WERI-Rb-1 (cell line): Measurements from ENCODE around the gene CTDSPL2.
"Not testable (repeated sequence)": the region's sequence is repeated elsewhere in the genome, so short reads cannot be mapped to it uniquely, and the experiment has no call there.

ENCODE experiments used
- DNase-seq: peaks from one replicate; pipeline ENCODE4 v3.0.0-alpha.2; 2020
- H3K27ac ChIP-seq: fragments of 250-450 bp; sonication (Bioruptor Pico); 2 replicates; pipeline ENCODE4 v1.5.1; 2020; ENCODE audit warnings: mild to moderate bottlenecking, moderate library complexity
- H3K27me3 ChIP-seq: fragments of 250-450 bp; sonication (Bioruptor Pico); 2 replicates; pipeline ENCODE4 v1.5.1; 2021; ENCODE audit warnings: mild to moderate bottlenecking, low read depth, moderate library complexity; ENCODE audit not compliant: insufficient read depth, severe bottlenecking
- H3K36me3 ChIP-seq: fragments of 250-450 bp; sonication (Bioruptor Pico); 2 replicates; pipeline ENCODE4 v1.5.1; 2020; ENCODE audit warnings: mild to moderate bottlenecking, moderate library complexity
- H3K4me3 ChIP-seq: 2 replicates; pipeline ENCODE4 v1.5.1; 2011; ENCODE audit warnings: low read depth, mild to moderate bottlenecking, control low read depth, low read length
- H3K9me3 ChIP-seq: fragments of 250-450 bp; sonication (Bioruptor Pico); 2 replicates; pipeline ENCODE4 v1.5.1; 2021; ENCODE audit warnings: mild to moderate bottlenecking, moderate library complexity; ENCODE audit not compliant: severe bottlenecking
- CTCF ChIP-seq: IDR thresholded peaks from 2 replicates; pipeline ENCODE4 v1.5.1; 2011; ENCODE audit warnings: low read depth, mild to moderate bottlenecking, control low read depth, inconsistent platforms, low read length

The CTDSPL2 gene

GRCh38 chr15:44441095-44441501 lies 13.7 kb downstream of the CTDSPL2 start:
- Histone ChIP-seq H3K4me3 (no peak overlapping the region), H3K27me3 (no peaks in the 10 kb centered on the region), H3K9me3 (no peaks in the 10 kb centered on the region), H3K36me3 (peaks cover 11% of the 10 kb centered on the region), H3K27ac (no peak overlapping the region)
- no peak for DNase-seq
- TF ChIP-seq CTCF, result no peak

- H3K27me3 ChIP-seq, result no peaks in the 10 kb centered on the region
- no peak for DNase-seq
- H3K9me3 ChIP-seq, result no peaks in the 10 kb centered on the region
- no peak overlapping the region for H3K4me3 ChIP-seq
- no peak overlapping the region for H3K27ac ChIP-seq
- TF ChIP-seq CTCF, result no peak
- H3K36me3 ChIP-seq, result peaks cover 17% of the 10 kb centered on the region
Measured at GRCh38 chr15:44443515-44443914, 16.1 kb downstream of the CTDSPL2 start.

DNA sequence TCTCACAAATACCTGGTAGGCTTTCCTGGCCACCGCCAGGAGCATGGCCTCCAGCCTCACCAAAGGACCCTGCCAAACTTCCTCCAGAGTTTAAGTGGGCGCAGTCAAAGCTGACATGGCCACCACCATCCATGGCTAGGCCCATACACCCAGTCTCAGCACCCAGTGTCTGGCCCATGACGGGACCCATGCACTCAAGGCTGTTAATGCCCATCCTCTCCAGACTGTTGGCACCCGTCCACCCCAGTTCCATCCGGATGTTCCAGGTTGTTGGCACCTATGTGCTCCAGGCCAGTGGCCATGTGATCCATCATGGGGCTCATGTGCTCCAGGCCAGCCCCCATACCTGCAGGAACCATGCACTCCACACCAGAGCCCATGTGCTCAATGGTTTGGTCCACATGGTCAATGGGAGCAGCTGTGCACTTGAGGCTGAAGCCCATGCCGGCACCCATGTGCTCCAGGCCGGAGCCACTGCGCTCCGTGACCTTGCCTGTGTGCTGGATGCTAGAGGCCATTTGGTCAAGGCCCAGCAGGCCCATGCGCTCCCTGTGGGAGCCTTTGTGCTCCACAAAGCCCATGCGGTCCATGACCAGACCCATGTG lies 20.4 kb downstream of the CTDSPL2 start:
- no peaks in the 10 kb centered on the region for H3K27me3 ChIP-seq
- no peaks in the 10 kb centered on the region for H3K9me3 ChIP-seq
- H3K27ac ChIP-seq, result no peak overlapping the region
- DNase-seq, result no peak
- peaks cover 19% of the 10 kb centered on the region for H3K36me3 ChIP-seq
- no peak overlapping the region for H3K4me3 ChIP-seq
- no peak for TF ChIP-seq CTCF

GRCh38 chr15:44450172-44450571 lies 22.7 kb downstream of the CTDSPL2 start:
- no peak overlapping the region for H3K4me3 ChIP-seq
- DNase-seq, result no peak
- H3K36me3 ChIP-seq, result peaks cover 12% of the 10 kb centered on the region
- no peaks in the 10 kb centered on the region for H3K9me3 ChIP-seq
- no peaks in the 10 kb centered on the region for H3K27me3 ChIP-seq
- no peak for TF ChIP-seq CTCF
- no peak overlapping the region for H3K27ac ChIP-seq

DNA sequence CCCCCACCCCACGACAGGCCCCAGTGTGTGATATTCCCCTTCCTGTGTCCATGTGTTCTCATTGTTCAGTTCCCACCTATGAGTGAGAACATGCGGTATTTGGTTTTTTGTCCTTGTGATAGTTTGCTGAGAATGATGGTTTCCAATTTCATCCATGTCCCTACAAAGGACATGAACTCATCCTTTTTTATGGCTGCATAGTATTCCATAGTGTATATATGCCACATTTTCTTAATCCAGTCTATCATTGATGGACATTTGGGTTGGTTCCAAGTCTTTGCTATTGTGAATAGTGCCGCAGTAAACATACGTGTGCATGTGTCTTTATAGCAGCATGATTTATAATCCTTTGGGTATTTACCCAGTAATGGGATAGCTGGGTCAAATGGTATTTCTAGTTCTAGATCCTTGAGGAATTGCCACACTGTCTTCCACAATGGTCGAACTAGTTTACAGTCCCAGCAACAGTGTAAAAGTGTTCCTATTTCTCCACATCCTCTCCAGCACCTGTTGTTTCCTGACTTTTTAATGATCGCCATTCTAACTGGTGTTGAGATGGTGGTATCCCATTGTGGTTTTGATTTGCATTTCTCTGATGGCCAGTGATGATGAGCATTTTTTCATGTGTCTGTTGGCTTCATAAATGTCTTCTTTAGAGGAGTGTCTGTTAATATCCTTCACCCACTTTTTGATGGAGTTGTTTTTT lies 26.3 kb downstream of the CTDSPL2 start:
- not testable (repeated sequence) for H3K36me3 ChIP-seq, H3K9me3 ChIP-seq, H3K27me3 ChIP-seq, DNase-seq, H3K27ac ChIP-seq, H3K4me3 ChIP-seq

- H3K27ac ChIP-seq, result no peak overlapping the region
- peaks cover 43% of the 10 kb centered on the region for H3K36me3 ChIP-seq
- no peaks in the 10 kb centered on the region for H3K27me3 ChIP-seq
- H3K4me3 ChIP-seq, result no peak overlapping the region
- H3K9me3 ChIP-seq, result no peaks in the 10 kb centered on the region
- DNase-seq, result no peak
- TF ChIP-seq CTCF, result no peak
Measured at GRCh38 chr15:44458429-44458828, 31.0 kb downstream of the CTDSPL2 start.
